NCI-H146 treated with DMSO at 0.1 percent for 48 hours (cell line): Measurements from ENCODE around the gene CCSER1.
"Not testable (repeated sequence)": the region's sequence is repeated elsewhere in the genome, so short reads cannot be mapped to it uniquely, and the experiment has no call there.

ENCODE experiments used
- DNase-seq: peaks from one replicate; lab custom pipeline; 2025; ENCODE audit not compliant: unreplicated experiment; lab: John Stamatoyannopoulos, UW

CCSER1 gene

DNA sequence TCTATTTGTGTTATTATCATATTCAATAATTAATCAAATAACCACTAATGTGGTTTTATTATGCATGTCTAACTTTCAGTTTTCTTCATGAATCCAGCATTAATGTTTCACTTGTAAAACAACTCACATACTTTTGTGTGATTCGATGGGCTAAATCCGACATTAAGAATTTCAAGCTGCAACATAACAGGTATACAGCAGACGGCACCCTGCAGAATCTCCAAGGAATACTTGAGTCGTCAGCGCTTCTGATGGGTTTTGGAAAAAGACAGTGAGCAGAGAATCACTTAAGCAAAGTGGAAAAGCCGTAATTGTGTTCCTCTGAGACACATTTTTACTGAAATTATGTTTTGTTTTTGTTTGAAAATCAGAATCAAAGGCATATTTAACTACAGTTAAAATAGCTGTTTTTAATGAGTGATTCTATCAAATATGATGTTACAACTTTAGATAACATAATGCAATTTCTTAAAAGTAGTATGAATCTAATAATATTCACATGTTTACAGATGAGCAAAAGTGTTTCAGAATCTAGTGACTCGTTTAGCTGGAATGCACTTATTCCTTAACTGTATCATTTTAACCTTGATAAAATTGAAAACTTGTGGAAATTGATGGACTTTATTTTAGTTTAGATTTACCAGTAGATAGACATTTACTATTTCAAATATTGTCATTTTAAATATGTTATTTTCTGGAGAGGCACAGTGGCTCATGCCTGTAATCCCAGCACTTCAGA lies 514.8 kb downstream of the CCSER1 start:
- DNase-seq, result no peak

DNA sequence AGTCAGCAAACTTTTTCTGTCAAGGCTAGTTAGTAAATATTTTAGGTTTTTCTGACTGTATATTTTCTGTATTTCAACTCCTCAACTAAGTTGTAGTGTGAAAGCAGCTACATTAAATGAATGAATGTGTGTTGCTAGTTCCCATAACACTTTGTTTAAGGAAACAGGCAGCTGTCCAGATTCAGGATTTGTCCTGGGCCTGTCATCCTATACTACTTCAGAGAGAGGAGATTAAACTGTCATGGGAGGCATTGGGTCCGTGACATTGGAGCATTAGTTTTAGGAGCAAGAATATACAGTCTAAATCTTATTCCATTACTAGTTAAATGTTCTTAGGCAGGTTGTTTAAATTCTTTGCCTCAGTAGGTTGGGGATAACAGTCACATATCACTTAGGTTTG lies 516.0 kb downstream of the CCSER1 start:
- no peak for DNase-seq

DNA sequence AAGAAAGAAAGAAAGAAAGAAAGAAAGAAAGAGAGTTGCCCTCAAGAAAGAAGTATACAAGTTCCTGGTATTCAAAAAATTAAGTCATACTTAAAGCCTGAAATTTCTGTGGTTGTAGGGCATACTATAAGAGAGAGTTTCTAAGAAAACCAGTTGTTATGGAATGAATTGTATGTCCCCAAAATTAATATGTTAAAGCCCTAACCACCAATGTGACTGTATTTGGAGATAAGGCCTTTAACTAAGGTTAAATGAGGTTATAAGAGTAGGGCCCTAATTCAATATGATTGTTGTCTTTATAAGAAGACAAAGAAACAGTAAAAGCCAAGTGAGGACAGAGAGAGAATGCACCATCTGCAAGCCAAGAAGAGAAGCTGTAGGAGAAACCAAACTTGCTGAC lies 521.1 kb downstream of the CCSER1 start:
- DNase-seq, result no peak

DNA sequence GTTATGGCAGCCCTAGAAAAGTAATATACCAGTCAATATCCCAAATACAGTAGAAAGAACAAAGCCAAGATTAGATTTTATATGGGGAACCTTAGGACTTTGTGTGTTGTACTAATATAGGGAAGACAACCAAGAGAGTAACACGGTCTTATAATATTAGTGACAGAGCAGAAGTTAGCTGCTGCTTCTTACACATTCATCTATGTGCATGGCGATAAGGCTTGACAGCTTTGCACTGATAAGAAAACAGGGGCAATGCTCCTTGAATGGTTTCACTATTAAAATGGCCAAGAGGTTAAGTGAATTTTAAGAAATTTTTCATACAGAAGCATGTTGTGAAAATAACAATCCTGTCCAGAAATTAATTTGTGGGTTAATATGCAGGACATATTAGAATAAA lies 521.6 kb downstream of the CCSER1 start:
- DNase-seq, result no peak

DNA sequence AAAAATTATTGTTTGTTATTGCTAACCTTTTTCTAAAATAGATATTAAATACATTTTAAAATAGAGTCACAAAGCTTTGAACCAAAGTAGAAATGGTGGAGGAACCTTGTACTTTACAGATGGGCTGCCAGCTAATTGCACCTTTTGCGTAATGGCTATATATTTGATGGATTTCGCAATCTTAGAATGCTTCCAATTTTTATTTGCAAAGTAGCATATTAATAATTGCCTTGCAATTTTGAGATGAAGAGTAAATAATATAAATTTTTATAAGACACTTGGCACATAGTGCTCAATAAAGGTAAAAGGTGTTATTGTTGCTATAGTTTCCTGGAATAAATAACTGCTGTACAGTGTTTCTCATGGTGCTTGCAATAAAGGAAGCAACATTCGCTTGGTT lies 533.5 kb downstream of the CCSER1 start:
- DNase-seq, result no peak

DNA sequence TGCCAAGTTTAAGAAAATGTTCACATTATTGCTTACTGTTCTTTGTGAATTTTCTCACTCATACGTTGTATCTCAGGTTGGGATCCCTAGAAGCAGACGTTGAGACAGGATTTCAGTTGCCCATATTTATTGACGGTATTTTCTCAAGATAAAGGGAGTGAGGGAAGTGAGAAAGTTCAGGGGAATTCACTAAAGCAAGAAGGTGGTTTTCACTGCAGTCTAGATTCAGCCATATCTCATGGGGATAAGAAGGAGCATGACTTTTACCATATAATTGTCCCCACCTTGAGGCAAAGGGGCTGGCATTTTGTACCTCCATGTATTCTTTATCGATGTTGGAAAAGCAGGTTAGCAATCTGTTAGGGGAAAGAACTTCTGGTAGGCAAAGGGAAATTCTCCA lies 543.0 kb downstream of the CCSER1 start:
- DNase-seq, result no peak

DNA sequence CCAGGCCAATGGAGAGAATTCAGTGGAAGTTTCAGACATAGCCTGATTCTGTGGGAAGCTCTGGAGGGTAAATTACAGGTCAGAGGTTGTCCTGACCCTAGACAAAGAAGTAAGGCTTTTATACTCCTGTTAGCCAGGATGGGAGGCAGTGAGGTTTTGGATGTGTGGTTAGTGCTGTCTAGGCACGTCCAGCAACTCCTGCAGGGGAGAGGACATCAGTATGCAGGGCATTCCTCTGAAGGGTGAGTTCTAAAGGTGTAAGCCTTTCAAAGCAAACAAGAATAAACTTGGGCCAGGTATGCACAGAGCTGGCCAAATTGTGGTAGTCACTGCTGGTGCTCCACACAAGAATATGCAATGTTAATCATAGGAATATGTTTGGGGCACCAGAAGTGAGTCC lies 562.5 kb downstream of the CCSER1 start:
- DNase-seq, result no peak

DNA sequence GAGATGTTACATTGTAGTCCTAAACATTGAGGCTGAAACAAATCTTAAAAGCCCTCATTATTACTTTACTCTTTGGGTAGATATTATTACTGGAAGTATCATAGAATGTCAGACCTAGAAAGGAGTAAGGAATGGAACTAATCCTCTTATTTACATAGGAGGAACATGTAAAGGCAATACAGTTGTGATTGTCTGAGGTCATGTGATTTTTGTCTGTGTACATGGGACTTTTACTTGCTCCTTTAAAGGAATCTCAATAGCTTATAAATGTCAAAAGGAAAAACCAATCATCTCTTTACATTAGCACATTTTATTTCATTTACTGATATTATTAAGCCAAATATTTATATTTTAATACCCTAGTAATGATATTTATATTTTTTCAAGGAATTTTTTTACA lies 568.2 kb downstream of the CCSER1 start:
- DNase-seq, result no peak

DNA sequence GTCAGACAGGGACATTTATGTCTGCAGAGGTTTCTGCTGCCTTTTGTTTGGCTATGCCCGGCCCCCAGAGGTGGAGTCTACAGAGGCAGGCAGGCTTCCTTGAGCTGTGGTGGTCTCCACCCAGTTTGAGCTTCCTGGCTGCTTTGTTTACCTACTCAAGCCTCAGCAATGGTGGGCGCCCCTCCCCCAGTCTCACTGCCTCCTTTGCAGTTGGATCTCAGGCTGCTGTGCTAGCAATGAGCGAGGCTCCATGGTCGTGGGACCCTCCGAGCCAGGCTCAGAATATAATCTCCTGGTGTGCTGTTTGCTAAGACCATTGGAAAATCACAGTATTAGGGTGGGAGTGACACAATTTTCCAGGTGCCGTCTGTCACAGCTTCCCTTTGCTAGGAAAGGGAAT lies 578.3 kb downstream of the CCSER1 start:
- DNase-seq, result not testable (repeated sequence)

DNA sequence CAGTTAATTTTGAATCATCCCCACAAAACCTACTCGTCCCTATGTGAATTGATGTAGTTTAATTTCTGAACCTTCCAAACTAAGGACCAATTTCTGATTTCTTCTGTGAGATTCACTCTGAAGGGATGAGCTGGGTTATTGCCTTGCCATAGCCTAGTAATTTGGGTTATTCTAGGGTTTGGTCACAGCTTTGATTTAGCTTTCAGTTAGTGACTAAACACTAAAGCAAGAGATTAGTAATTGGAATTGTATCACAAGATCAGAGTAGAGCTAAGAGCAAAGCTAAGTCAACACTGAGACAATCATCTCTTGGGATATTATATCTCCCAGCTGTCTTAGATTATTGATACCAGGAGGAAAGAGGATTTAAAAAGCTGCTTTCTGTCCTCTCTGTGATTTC lies 588.0 kb downstream of the CCSER1 start:
- no peak for DNase-seq

DNA sequence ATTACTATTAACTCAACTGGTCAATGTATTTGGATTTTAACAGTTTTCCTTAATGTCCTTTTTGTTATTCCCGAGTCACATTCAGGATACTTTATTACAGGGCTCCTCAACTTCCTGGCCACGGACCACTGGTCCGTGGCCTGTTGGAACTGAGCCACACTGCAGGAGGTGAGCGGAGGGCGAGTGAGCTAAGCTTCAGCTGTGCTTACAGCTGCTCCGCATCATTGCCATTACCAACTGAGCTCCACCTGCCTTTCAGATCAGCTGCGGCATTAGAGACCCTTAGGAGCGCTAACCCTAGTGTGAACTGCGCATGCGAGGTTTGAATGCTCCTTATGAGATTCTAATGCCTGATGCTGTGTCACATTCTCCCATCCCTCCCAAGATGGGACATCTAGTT lies 591.7 kb downstream of the CCSER1 start:
- no peak for DNase-seq

DNA sequence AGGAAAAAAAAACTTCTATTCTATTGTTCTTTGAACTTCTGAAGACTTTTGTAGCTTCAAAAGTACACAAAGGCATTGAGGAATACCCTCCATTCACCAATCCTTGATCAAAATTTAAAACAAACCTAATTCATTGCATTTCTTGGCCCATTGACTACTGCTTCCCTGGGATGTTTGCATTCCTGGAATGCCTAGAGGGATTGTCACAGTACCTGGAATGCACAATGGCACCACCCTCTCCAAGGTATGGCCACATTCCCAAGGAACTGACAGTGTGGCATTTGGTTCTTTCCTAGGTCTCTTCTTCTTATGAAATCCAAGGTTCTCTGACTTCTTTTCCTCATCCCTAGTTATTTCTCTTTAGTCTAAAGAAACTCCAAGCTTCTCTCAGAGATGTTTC lies 600.7 kb downstream of the CCSER1 start:
- DNase-seq, result no peak

DNA sequence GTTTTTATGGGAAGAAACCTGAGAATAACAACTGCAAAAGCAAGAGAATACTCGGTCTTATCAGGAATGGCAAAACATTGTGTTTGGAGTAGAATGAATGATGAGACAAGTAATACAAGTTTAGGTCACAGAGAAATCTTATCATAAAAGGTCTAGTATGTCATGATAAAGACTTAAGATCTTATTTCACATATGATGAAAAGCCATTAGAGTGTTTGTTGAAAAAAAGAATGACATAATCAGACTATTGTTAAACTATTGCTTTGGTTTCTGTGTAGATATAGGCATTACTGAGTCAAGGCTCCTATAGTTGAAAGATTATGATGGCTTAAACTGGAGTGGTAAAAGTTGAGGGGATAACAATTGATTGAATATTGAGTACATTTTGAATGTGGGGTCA lies 603.6 kb downstream of the CCSER1 start:
- no peak for DNase-seq

DNA sequence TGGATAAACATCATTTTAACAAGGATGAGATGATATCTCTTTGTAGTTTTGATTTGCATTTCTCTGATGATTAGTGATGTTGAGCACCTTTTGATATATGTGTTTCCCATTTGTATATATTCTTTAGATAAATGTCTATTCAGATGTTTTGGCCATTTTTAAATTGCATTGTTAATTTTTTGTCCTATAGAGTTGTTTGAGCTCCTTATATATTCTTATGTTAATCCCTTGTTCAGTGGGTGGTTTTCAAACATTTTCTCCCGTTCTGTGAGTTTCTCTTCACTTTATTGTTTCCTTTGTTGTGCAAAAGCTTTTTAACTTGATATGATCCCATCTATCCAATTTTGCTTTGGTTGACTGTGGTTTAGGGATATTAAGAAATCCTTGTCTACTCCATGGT lies 606.0 kb downstream of the CCSER1 start:
- no peak for DNase-seq

DNA sequence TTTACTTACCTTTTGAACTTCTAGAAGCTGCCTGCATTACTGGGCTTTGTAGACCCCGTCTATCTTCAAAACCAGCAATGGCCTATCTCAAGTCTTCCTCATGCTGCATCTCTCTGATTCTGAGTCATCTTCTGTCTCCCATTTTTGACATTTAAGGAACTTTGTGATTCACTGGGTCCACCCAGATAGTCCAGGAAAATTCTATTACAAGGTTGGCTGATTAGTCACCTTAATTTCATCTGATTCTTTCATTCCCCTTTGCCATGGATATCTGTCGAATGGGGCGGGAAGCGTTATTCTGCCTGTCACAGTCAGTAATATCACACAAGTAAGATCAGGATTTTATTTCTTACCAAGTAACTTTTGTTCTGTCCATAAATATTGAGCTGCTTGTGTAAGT lies 618.0 kb downstream of the CCSER1 start:
- no peak for DNase-seq

DNA sequence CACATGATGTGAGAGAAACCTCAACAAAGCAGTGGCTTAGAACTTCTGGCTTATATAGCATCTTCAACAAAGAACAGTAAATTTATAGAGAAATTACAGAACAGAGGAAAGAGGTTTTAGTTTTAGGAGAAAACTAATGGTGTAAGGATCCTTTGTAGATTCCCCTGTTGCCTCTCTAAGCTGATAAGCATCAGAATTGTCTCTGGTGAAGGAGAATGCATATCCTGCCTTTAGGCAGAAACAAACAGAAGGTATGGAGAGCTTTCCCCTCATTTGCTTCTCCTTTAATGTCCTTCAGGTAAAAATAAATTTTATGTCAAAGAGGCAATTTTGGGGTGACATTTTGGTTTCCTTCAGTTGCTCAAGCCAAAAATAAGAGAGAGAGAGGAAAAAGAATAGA lies 625.9 kb downstream of the CCSER1 start:
- no peak for DNase-seq

DNA sequence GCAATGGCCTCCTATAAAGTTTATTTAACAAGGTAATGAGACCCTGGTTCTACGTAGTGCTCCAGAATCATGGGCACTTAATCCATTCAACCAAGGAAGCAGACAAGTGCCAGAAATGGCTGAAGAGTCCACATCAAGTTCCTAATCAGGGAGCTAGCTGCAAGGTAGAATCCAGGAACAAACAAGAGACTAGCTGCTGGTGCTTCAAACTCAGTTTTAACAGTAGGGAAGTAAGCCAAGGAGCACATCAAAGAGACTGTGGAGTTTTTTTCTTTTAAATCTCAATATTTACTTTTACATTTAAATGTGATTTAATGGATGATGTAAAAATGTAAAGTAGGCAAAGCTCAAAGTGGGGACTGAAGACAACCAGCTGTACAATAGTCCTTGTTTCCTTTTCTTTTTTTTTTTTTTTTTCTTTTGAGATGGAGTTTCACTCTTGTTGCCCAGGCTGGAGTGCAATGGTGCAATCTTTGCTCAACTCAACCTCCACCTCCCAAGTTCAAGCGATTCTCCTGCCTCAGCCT lies 630.4 kb downstream of the CCSER1 start:
- DNase-seq, result no peak

DNA sequence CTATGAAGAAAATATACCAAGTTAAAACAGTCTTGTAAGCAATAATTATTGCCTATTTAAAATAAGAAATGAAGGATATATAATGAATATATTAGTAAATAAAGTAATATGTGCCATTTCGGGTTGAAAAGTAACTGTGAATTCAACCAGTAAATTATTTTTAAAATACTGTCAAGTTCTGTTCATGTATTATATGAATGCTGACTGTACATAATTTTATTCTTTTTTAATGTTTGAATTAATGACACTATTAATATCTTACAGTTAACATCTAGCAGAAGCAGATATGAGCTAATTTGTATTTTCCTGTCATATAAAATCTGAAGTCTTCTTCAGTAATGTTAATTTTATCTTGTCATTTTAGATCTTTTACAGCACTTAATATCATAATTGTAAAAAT lies 632.9 kb downstream of the CCSER1 start:
- DNase-seq, result no peak

DNA sequence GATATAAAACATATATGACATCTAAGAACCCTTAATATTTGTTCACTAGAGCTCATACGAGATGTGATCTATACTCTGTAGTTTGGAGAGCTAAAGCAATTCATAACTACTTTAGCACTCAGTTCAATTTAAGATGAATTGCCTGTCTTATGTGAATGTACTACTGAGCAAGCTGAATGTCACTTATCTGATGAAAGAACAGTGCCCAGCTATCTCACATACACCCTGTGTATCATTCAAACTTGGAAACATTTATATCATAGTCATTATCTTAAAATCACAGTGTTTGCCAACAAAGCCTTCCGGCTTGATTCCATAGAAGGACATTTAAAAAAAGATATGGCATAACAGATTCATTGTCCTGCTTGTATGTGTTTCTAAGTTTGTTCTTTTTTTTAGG lies 639.6 kb downstream of the CCSER1 start:
- no peak for DNase-seq

DNA sequence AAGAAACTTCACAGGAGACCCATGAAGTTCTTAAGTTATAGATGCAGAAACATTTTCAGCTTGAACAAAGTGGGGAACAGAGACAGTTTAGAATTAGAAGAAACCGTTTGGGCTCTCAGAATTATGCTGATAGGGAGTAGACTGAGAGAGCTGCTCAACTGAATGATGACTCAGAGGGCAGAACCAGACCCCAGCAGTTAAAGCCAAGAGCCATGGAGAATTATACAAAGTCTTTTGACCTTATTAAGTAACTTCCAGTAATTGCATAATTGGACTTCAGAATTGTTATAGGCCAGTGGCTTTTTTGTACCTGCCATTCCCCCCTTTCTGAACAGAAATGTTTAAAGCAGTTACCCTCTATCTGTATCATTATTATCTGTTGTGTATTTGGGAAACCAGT lies 642.1 kb downstream of the CCSER1 start:
- DNase-seq, result no peak

DNA sequence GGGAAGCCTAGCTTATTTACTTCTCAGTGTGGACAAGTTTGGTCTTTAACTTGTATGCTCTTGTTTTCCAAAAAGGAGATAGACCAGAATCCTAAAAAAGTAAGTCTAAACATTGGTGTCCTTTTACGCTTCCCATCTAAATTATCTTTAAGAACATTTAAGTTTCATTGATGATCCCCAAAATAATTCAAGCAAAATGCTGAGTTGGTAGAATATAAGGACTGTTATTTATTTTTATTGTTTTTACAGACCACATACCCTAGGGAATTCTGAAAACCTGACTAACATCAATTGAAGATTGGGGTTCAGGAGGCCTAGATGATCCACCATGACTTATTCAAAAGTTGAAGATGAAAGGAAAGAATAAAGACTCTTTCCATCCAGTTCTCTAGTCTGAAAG lies 653.0 kb downstream of the CCSER1 start:
- DNase-seq, result no peak

DNA sequence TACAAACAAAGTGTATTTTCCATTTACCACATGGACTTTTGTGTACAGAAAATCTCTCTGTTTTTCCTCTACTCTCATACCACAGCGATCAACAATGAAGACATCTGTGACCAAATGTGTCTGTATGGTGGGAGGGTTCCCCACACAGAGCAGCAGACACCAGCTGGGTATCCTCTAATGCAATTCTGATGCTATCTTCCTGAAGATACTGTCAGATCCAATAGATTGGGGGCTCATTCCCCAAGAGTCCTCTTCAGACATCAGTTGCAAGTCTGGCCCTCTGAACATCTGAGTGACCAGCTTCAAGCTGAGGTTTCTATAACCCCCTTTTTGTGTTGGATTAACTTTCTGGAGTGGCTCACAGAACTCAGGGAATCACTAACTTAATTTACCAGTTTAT lies 659.4 kb downstream of the CCSER1 start:
- DNase-seq, result no peak

DNA sequence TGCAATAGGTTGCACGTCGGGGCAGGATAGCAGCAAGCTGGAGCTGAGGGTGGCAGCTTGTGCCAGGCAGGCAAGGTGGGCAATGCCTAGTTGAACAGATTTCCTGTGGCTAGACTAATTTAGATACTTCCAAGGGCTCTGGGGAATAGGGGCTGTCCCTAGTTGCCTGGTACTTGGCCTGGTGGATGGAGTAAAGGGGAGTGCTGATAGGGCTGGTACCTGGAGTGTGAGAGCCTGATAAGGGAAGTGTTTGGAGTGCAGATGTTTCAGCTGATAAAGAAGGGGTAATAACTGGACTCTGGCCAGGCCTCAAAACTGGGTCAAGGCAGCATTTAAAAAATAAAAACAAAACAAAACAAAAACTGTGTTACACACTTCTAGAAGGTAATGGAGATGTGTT lies 665.5 kb downstream of the CCSER1 start:
- DNase-seq, result no peak
